HG03439 (cell line): ENCODE measurements around the gene CDYL2.
"Not testable (repeated sequence)": the region's sequence is repeated elsewhere in the genome, so short reads cannot be mapped to it uniquely, and the experiment has no call there.

ENCODE experiments used
- ATAC-seq: cut with Tn5 transposase; IDR thresholded peaks from one replicate; pipeline ENCODE4 v1.9.1; 2021; ENCODE audit warnings: mild to moderate bottlenecking, moderate library complexity; ENCODE audit not compliant: unreplicated experiment

Gene CDYL2

DNA sequence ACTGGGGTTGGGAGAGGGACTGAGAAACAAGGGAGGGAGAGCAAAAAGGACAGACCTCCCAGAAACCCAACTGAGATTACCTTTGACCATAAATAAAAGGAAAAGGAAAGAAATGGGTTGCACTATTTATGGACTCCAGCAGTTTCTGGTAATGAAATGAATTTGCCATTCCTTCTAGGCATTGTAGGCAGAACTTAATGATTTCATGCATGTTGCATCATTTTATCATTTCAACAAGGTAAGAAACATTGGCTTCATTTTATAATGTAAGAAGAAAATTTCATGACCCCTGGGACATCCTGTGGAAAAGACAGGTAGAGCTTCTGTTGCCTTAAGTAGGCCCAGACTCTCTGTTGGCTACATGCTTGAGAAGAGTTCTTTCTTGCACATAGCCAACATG, 8.2 kb upstream of the CDYL2 start:
- ATAC-seq, result no peak

DNA sequence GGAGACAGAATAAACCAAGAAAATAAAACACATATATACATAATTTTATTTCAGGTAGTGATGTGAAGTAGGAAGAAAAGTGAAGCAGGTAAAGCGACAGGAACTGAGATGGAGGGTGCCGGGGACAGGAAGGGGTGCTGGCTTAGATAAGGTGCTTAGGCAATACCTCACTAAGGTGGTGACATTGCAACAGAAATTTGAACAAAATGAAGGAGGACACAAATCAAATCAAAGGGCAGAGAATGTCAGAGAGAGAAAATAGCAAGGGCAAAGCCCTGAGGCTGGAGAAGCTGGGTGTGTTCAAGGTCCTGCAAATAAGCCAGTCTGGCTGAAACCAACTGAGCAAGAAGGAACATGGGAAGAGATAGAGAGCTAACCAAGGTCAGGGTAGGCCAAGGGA, 5.0 kb upstream of the CDYL2 start:
- no peak for ATAC-seq

DNA sequence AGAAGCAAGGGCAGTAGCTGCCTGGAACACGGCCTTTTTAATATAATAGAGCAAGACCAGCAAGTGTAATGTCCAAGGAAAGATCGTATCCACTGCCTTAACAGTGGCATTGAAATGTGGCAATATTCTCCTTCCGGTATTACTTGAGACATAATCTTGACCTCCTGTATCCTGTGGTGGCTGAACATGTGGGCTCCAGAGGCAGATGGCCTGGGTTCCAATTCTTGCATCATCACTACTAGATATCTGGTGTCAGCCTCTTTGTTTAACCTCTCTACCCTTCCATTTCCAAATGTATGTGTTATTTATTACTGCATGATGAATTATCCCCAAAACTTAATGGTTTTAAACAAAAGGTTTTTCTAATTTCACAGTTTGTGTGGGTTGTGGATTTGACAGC, 3.5 kb upstream of the CDYL2 start:
- ATAC-seq, result no peak

DNA sequence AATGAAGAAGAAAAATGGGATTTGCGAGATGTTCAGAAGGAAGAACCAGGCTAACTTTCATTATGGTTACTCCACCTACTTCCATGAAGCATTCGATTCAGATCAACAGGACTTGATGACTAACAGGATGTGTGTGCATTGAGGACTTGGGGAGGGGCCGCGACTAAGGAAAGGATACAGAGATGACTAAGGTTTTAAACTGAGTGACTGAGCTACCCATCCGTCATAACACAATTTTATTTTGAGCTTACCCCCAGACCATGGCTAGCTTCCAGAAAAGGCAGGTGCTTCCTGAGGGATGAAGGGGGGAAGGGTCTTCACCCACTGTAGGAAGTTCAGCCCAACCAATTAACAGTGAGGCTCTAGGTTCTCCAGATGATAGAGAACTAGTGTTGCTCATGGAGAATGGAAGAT, 2.5 kb upstream of the CDYL2 start:
- ATAC-seq, result no peak

DNA sequence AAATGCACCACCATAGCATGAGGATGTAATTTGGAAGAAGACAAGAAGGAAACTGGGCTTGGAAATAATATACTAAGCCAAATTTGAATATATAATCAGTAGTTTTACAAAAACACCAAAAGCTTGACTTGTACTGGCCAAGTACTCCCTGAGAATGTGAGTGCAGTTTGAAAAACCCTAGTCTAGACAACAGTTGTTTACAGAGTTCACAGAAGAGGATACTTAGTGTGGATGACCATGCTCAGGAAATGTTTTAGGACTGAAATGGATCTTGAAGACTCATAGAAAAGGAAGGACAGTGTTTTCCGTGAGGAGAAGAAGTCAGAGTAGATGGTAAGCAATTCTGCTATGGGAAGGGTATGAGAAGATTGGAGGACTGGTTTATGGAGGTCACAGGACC, 1.9 kb upstream of the CDYL2 start:
- no peak for ATAC-seq

DNA sequence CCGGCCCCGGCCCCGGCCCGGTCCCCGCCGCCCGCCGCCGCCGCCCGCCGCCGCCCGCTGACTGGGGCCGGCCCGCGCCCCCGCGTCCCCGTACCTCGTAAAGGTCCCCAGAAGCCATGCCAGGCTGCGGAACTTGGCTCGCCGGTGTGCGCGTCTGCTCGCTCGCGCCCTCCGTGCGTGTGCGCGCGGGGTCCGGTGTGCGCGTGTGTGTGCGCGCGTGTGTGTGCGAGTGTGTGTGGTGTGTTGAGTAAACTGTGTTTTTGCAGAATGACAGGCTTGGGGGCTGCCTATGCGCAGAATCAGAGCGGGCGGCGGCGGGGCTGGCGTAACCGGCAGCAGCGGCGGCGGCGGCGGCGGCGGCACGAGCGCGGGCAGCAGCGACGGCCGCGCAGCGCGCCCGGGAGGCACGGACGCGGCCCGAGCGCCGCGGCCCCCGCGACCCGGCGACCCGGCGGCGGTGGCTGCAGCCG, 307 bp downstream of the CDYL2 start:
- ATAC-seq, result peak; percentile 24

DNA sequence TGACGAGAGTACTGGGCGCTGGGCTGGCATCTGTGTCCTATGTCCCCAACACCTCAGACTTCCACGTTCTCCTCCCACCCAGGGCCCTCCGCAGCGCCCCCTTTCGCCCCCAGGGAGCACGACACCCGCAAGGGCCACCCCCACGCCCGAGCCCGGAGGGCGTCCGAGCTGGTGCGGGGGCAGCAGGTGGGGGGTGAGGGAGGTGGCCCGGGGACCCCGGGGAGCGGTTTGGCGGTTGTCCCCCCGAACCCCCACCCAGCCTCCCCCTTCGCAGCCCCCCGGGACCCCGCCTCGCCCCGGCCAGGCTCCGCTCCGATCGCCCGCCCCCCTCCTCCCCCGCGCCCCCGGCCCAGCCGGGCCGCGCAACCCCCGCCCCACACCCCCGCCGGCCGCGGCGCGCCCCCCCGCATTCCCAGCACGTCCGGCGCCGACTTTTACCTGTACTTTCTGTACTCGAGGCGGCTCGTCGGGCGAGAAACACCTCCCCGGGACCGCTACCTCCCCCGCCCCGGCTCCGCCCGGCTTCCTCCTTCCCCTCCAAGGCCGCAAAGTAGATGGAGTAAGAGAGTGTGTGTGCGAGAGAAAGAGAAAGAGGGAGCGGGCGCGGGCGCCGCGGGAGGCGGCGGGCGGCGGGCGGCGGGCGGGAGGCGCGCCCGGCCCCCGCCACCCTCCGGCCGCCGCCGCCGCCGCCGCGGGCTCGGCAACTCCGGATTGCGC, 901 bp downstream of the CDYL2 start:
- ATAC-seq, result peak; percentile 5

DNA sequence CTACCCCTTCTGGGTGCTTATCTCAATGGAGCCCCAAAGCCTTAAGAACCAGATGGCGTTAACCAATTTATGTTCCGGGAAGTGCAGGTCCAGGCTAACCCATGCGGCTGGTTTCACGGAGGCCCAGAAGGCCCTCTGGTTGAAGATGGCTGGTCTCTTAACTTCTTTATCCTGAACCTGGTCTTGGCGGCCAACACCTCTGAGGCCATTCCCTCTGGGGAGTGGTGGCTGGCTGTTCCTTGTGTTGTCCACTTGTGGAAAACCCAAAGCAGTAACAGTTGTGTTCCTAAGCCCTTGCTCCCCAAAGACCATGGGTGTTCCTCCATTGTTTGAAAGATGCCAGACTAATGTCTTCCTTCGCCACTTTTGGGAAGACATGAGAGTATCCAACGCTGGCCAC, 1.5 kb downstream of the CDYL2 start:
- no peak for ATAC-seq

DNA sequence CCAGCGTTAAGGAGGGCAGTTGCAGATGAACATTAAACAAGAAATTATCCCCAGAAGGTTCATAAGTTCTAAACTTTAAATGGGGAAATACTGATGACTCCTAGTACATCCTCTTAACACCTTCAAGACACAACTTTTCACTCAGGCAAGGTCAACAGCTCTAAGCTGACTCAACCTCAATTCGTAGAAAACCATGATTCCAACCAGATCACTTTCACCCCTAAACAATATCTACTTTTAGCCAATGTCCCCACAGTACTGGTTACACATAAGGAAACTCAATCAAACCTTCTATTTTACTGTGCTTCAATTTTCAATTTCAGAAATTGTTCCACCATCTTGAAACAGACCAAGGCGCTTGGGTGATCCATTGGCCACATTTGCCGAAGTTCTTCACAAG, 2.3 kb downstream of the CDYL2 start:
- ATAC-seq, result no peak

DNA sequence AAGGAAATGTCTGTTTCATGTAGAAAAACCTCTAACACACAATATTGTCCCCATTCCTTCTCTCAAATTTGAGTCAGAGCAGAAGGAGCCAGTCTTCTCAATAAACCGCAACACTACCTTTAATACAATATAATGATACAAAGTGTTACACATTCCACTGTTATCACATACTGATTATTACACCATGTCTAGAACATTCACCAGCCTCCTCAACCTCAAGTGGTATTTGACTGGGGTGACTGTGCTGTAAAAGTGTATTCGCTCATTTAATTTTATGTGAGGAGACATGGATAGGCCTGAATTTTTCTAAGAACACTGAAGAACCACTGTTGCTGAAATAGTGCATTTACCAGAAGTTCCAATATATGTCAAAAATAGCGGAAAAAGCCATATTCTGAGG, 10.3 kb downstream of the CDYL2 start:
- ATAC-seq, result no peak

DNA sequence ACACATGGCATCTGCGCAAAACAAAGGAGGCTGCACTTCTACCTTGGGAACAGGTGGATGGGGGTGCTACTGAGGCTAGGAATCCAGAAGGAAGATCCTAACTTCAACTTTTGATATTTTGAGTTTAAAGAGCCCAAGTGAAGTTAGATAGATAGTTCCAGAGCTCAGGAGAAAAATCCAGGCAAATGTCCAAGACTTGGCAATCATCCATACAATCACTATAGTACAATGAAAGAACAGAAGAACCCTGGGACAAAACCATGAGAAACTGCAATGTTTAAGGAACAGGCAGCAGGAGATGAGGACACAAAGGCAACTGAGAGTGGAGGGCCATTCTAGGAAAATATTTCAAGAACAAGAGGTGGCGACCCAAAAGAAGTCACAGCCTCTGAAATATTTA, 12.4 kb downstream of the CDYL2 start:
- no peak for ATAC-seq

DNA sequence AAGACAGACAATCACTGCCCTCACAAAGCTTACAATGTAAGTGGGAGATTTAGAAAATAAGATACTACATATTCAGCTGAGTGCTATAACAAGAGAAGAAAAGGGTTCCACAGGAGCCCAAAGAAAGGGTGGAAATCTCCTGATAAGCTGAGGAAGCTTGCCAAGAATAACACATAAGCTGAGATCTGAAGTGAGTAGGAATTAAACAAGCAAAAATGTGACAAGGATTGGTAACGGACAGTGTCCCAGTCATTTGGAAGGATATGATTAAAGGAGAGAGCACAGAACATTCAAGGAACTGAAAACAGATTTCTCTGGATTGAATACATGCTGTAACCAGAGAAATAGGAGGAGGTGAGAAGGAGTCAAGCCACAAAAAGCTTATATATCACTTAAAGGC, 13.0 kb downstream of the CDYL2 start:
- no peak for ATAC-seq

DNA sequence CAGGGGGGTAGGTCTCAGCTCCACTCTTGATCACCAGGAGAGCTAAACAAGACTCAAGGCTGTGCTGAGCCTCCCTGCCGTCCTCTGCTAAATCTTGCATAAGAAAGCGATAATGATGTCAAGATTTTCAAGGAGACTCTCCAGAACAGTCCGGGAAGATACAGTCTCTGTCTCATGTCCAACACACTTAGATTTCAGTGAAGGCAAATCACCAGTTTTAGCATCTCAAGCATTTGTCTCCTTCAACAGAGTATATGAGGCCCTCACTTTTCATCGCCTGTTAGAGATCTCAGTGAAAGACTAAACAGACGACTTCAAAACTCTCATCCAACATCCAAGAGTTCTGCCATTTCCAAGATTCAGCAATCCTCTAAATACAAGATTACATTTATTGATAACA, 13.6 kb downstream of the CDYL2 start:
- ATAC-seq, result no peak

DNA sequence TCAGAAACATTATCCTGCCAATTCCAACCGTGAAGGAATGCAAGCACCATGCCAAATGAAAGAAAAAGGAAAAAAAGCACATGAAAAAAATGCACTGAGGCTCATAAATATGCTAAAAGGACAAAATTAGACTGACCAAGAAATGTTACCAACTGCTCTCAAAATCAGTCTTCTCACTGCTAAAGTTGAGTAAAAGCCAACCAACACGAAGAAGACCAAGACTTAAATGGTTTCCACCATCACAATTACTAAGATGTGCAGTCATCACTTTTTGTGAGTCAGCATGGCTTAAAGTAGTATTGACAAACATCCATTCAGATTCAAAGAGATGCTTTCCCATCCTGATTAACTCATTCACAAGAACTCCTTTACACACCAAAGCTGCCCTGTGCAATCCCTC, 16.4 kb downstream of the CDYL2 start:
- no peak for ATAC-seq

DNA sequence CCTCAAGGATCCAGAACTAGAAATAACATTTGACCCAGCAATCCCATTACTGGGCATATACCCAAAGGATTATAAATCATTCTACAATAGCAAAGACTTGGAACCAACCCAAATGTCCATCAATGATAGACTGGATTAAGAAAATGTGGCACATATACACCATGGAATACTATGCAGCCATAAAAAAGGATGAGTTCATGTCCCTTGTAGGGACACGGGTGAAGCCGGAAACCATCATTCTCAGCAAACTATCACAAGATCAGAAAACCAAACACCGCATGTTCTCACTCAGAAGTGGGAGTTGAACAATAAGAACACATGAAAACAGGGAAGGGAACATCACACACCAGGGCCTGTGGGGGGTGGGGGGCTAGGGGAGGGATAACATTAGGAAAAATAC, 17.8 kb downstream of the CDYL2 start:
- not testable (repeated sequence) for ATAC-seq

DNA sequence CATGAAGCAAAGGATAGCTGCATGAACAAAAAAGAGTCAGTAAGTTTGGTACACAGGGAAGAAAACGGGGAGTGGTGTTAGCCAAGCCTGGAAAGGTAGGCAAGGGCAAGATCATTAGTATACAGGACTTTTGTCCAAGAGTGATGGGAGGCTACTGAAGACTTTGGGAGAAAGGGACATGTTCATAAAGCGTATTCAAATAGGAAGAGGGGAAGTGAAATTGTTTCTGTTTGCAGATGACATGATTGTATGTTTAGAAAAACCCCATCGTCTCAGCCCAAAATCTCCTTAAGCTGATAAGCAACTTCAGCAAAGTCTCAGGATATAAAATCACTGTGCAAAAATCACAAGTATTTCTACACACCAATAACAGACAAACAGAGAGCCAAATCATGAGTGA, 19.4 kb downstream of the CDYL2 start:
- ATAC-seq, result no peak

DNA sequence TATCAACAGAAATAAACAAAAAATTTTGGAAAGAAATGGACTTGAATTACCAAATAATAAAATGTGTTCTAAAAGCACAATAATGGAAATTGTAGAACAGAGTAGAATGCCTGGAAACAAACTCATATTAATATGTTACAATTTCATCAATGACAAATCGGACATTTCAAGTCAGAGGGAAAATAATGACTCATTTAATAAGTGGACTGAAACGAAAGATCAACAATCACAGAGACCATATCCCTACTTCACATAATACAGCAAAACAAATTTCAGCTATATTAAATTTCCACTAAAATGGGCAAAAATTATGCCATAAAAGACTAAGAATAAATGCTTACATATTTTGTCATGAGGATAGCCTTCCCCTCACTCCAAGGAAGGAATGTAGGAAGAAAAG, 25.7 kb downstream of the CDYL2 start:
- no peak for ATAC-seq

DNA sequence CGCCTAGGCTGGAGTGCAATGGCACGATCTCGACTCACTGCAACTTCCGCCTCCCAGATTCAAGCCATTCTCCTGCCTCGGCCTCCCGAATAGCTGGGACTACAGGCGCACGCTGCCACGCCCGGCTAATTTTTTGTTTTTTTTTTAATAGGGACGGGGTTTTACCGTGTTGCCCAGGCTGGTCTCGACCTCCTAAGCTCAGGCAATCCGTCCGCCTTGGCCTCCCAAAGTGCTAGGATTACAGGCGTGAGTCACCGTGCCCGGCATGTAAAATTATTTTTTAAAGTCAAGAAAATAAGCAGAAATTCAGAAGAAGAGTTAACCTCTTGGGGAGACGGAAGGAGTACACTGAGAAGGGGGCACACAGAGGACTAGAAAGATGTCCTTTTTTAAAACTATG, 27.5 kb downstream of the CDYL2 start:
- ATAC-seq, result no peak

DNA sequence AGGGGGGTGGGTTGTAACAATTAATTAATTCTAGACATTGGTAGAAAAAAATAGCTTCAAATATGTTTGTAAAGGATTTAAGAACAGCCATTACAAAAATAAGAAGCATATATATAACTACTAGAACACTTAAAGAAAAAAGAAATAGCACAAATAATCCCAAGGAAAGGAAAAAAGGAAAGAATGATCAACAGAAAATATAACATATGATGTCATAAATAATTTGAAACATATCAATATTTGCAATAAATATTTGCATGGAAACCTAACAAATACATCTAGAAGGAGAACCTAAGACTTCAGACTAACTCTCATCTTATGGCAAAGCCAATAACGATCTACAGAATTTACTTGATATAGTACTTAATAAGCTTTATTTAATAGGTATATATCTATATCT, 28.9 kb downstream of the CDYL2 start:
- ATAC-seq, result no peak

DNA sequence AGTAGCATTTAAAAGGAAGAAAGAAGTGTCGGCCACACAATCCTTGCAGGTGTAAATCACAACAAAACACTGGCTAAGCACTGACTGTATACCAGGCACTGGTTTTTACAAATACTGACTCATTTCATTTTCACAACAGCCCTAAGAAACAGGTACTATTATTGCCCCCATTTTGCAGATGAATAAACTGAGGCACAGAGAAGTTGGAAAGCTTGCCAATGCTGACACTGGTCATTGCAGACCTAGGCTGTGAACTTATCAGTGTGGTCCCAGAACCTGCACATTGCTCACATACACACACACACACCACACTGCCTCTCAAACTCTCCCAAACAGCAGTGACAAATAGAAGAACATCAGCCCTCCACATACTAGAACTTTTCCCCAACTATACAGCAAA, 37.6 kb downstream of the CDYL2 start:
- no peak for ATAC-seq

DNA sequence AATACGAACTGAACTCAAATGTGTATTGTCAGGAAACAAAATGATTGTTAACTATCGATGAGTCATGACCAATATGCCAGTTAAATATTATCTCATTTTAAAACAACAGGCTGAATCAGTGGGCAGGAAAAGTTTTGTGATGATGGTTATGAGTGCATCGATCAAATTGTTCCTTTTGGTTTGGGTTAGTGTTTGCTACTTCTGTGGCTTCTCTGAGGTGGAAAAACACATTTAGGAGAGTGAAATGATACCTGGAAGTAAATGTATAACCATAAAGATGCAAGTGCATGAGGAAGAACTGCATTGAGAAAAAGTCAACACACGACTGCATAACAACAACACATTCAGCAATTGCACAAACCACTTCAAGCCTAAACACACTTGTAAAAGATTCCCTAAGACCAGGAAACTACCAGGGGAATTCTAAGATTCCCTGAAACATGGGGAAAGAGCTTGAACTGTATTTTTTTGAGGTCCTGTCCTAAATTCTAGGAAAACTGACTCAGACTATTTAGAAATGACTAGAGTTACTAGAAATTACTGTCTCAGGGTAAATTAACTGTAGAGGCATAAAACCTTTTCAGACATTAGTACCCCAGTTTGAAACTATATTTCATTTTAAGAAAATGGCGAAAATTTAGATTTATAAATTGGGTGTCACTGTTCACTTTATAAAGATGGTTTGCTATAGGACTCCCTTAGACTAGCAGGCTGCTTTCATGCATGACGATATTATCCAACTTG, 44.8 kb downstream of the CDYL2 start:
- no peak for ATAC-seq

DNA sequence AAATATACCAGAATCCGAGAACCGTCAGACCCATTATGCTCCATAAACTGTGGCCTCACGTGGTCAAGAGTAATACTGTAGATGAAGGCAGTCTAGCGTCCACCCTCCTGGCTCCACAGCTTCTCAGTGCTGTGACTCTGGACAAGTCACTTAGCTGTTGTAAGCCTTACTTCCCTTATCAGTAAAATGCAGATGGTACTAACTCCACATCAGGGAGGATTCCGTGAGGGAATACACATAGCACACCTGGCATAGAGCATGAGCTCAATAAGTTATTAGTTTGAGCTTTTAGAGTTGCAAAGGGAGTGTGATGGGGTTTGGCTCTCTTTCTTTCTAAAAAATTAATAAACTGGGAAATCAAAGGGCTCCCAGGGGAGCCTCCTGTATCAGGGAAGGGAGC, 49.9 kb downstream of the CDYL2 start:
- no peak for ATAC-seq

DNA sequence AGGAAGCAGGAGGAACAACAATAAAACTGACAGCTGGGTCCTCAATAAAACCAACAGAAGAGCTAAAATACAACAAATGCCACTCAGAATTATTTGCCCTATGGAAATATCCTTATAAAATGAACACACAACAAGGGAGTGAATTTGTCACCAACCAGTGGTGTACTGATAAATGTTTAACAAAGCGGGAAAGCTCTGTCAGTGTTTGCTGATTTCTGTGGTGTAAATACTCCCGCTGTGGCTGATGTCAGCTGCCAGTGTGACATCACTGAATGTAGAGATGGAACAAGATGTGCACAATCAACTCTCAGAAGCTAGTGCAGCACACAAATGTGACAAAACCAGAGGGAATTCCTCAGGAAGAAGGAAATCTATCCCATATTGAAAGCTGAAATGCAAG, 51.9 kb downstream of the CDYL2 start:
- no peak for ATAC-seq
